Measurements from ENCODE around the gene CACFD1.

DNA sequence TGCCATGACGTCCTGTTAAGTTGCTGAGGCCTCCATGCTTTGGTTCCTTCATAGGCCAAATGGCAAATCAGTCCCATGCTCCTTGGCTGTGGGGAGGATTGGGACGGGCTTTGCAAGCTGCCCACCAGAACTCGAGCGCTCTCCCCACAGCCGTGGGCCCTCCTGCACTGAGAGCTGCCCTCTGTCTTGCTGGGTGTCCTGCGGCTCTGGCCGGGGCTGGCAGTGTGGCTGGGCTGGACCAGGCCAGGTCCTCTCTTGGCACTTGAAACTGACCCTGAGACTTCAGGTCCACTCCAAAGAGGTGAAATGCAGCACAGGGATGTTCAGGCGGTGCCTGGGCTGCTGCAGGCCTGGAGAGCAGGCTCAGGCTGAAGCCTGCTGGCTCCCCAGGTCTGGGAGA is 57.9 kb downstream of the CACFD1 start:
- TF ChIP-seq, protein P1, sequence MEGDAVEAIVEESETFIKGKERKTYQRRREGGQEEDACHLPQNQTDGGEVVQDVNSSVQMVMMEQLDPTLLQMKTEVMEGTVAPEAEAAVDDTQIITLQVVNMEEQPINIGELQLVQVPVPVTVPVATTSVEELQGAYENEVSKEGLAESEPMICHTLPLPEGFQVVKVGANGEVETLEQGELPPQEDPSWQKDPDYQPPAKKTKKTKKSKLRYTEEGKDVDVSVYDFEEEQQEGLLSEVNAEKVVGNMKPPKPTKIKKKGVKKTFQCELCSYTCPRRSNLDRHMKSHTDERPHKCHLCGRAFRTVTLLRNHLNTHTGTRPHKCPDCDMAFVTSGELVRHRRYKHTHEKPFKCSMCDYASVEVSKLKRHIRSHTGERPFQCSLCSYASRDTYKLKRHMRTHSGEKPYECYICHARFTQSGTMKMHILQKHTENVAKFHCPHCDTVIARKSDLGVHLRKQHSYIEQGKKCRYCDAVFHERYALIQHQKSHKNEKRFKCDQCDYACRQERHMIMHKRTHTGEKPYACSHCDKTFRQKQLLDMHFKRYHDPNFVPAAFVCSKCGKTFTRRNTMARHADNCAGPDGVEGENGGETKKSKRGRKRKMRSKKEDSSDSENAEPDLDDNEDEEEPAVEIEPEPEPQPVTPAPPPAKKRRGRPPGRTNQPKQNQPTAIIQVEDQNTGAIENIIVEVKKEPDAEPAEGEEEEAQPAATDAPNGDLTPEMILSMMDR (IDR thresholded peaks at IDR 0.05), result no peak
- no peak for TF ChIP-seq POLR2A (IDR thresholded peaks at IDR 0.05)

All from testis (tissue), 2 donors.